T-helper 2 cell treated with Interferon-gamma antibody and Interleukin-4, amounts not matched to agents 100 ng/mL and 5 ng/mL, for 36 hours (primary cell): Measurements from ENCODE around the gene IL12A. TPM values are rescaled to one million over a fixed set of nuclear protein-coding genes. Genes with fewer than 3 reads are reported as not detected.

ENCODE experiments used
- intact Hi-C: fragments of 100-400 bp; cut with micrococcal nuclease; formaldehyde crosslinking; loops from one replicate; pipeline ENCODE4 v1.15.1; 2023
- total RNA-seq: library from RNA; stranded (reverse); gene quantifications from 2 replicates; pipeline ENCODE4 v1.2.3, GENCODE V29; 2022

The IL12A gene
- total RNA-seq, 1 donor from 2014 or later = 4.3 TPM

GRCh38 chr3:160023476-160023875 lies 34.8 kb downstream of the IL12A start:
- intact Hi-C loops = no loop called here

- intact Hi-C loops = loop anchor here (1.0 to 5.0 kb wide), 7 partner anchors 17 to 1225 kb away; partner anchors contain the start of genes C3orf80, IFT80, IL12A and MFSD1
Observed at GRCh38 chr3:160027541-160028195, 39.0 kb downstream of the IL12A start.

GRCh38 chr3:160035757-160036156 lies 47.1 kb downstream of the IL12A start:
- intact Hi-C loops = loop anchor here (10.0 kb wide), 1 partner anchor 99 kb away; no protein-coding TSS in a partner anchor

GRCh38 chr3:160038862-160039562 lies 50.4 kb downstream of the IL12A start:
- intact Hi-C loops = loop anchor here (10.0 kb wide), 1 partner anchor 96 kb away; no protein-coding TSS in a partner anchor

GRCh38 chr3:160040181-160040580 lies 51.5 kb downstream of the IL12A start:
- intact Hi-C loops = no loop called here

- intact Hi-C loops = no loop called here
Observed at GRCh38 chr3:160041465-160041864, 52.8 kb downstream of the IL12A start.

GRCh38 chr3:160044121-160044520 lies 55.5 kb downstream of the IL12A start:
- intact Hi-C loops = no loop called here

Other genes starting within 250 kb of the IL12A start
- 0.16 TPM in 1 of 2 replicates, not detected in the other for gene SCHIP1, start 149.0 kb upstream of the IL12A start, total RNA-seq
- gene C3orf80, start 236.6 kb downstream of the IL12A start, total RNA-seq = 0.14 and 0.16 TPM in 2 replicates